ENCODE results near the gene PRSS2.

Gene PRSS2

GRCh38 chr7:142804728-142805207 is 34.0 kb downstream of the PRSS2 start:
- DNase-seq: no peak

GRCh38 chr7:142805350-142806021 is 34.7 kb downstream of the PRSS2 start:
- DNase-seq: no peak

- no peak for DNase-seq
These were observed 35.2 kb downstream of the PRSS2 start for GRCh38 chr7:142806022-142806356.

GRCh38 chr7:142806957-142807356 is 36.2 kb downstream of the PRSS2 start:
- DNase-seq: no peak

- DNase-seq: no peak
These were observed 37.2 kb downstream of the PRSS2 start for GRCh38 chr7:142807855-142808460.

- no peak for DNase-seq
These were observed 37.7 kb downstream of the PRSS2 start for GRCh38 chr7:142808461-142808801.

GRCh38 chr7:142808802-142809583 is 38.2 kb downstream of the PRSS2 start:
- DNase-seq: peak; percentile 17

GRCh38 chr7:142809671-142810070 is 38.9 kb downstream of the PRSS2 start:
- no peak for DNase-seq

GRCh38 chr7:142811154-142811737 is 40.5 kb downstream of the PRSS2 start:
- no peak for DNase-seq

- no peak for DNase-seq
These were observed 41.9 kb downstream of the PRSS2 start for GRCh38 chr7:142812437-142813215.

GRCh38 chr7:142813226-142813625 is 42.5 kb downstream of the PRSS2 start:
- DNase-seq: no peak

GRCh38 chr7:142813699-142814098 is 42.9 kb downstream of the PRSS2 start:
- no peak for DNase-seq

- no peak for DNase-seq
These were observed 43.7 kb downstream of the PRSS2 start for GRCh38 chr7:142814451-142814850.

- no peak for DNase-seq
These were observed 44.4 kb downstream of the PRSS2 start for GRCh38 chr7:142815134-142815533.

- no peak for DNase-seq
These were observed 46.7 kb downstream of the PRSS2 start for GRCh38 chr7:142817506-142817905.

- no peak for DNase-seq
These were observed 48.8 kb downstream of the PRSS2 start for GRCh38 chr7:142819530-142819929.

GRCh38 chr7:142822714-142823113 is 51.9 kb downstream of the PRSS2 start:
- DNase-seq: no peak
